ENCODE measurements around the gene CCL7. TPM values are rescaled to one million over a fixed set of nuclear protein-coding genes. Genes with fewer than 3 reads are reported as not detected.
A peak's percentile ranks its signal among the peaks of the same experiment; 100 is the strongest.

Gene CCL7
- total RNA-seq, 4 donors from 2014 or later, result not detected

DNA sequence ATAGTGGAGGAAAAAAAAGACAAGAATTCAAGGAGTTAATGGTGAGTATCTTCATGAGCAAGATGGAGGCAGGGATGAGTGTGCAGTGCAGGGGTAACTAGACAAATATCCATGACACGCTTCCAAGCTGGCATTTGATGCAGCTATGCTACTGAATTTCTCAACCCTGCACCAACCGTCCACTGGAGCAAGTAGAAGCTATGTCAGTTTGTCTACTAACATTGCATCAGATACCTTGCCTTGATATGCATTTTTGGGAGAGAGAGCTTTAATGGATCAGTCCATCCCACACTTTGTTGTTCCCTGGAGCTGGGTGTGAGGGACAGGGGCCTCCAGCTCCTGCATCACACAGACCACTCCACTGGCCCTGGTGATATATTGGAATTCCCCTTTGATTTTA is 32.0 kb downstream of the CCL7 start:
- Histone ChIP-seq H3K9me3 (no peaks in the 10 kb centered on the region), H3K27me3 (no peaks in the 10 kb centered on the region), H3K36me3 (no peaks in the 10 kb centered on the region), H3K4me1 (peaks cover 0 to 17% (median 7%) of the 10 kb centered on the region in 4 donors), H3K27ac (peak overlapping the region in 1 of 4 donors; percentile 65), H3K4me3 (no peak overlapping the region)
- WGBS, 2 donors (ENCODE audit: low coverage in 1 of 2), result 70 to 94% methylated on average over 2 of the region's 2 CpGs
- intact Hi-C loops (cut with DNase I; ENCODE audit: low total_unique reads) (loop anchor here (10.0 kb wide), 1 partner anchor 97 kb away; no protein-coding TSS in a partner anchor), in situ Hi-C loops (cut with MboI; ENCODE audit: low pct_ligation_motif_present in 1 of 4, low pct_unique_long_range_greater_than_20kb in 1 of 4, low sequenced_read_pairs in 3 of 4) (no loop called here)
- no peak for DNase-seq
- no peak for TF ChIP-seq EP300 (IDR thresholded peaks at IDR 0.05; ENCODE audit: low read depth)
- no peak for TF ChIP-seq POLR2AphosphoS5 (IDR thresholded peaks at IDR 0.05)
- TF ChIP-seq, protein P1, sequence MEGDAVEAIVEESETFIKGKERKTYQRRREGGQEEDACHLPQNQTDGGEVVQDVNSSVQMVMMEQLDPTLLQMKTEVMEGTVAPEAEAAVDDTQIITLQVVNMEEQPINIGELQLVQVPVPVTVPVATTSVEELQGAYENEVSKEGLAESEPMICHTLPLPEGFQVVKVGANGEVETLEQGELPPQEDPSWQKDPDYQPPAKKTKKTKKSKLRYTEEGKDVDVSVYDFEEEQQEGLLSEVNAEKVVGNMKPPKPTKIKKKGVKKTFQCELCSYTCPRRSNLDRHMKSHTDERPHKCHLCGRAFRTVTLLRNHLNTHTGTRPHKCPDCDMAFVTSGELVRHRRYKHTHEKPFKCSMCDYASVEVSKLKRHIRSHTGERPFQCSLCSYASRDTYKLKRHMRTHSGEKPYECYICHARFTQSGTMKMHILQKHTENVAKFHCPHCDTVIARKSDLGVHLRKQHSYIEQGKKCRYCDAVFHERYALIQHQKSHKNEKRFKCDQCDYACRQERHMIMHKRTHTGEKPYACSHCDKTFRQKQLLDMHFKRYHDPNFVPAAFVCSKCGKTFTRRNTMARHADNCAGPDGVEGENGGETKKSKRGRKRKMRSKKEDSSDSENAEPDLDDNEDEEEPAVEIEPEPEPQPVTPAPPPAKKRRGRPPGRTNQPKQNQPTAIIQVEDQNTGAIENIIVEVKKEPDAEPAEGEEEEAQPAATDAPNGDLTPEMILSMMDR (IDR thresholded peaks at IDR 0.05), result no peak
- no peak for TF ChIP-seq POLR2A (IDR thresholded peaks at IDR 0.05)

DNA sequence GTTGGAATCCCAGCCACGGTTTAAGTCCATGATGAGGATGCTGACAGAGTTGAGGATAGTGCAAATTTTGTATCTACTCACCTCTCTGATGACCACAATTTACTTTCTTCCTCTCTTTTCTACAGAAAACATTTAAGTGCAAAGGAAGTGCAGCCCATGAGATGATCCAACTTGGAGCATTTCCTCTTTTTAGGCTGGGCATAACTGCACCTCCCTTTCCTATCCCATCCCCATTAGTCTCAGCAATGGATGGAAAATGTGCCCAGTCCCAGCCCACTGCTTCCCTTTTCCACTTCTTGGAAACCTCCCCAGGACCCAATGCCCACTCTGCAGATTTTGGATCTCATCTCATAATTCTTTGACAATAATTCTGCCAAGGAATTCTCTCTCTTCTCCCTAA is 32.6 kb downstream of the CCL7 start:
- 82 to 88% methylated on average over 1 of the region's 1 CpG for WGBS, 2 donors (ENCODE audit: low coverage in 1 of 2)
- in situ Hi-C loops (cut with MboI; ENCODE audit: low pct_ligation_motif_present in 1 of 4, low pct_unique_long_range_greater_than_20kb in 1 of 4, low sequenced_read_pairs in 3 of 4), result no loop called here
- intact Hi-C loops (cut with DNase I; ENCODE audit: low total_unique reads), result loop anchor here (10.0 kb wide), 1 partner anchor 98 kb away; no protein-coding TSS in a partner anchor

DNA sequence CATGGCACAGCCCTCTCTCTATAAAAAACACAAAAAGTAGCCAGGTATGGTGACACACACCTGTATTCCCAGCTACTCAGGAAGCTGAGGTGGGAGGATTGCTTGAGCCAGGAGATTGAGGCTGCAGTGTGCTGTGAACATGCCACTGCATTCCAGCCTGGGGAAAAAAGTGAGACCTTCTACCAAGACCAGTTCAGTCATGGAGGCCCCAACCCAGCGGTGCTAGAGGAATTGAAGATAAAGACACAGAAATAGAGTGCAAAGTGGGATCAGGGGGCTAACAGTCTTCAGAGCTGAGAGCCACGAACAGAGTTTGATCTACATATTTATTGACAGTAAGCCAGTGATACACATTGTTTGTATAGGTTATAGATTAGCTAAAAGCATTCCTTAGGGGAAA is 33.6 kb downstream of the CCL7 start:
- Histone ChIP-seq H3K27ac (no peak overlapping the region), H3K27me3 (no peaks in the 10 kb centered on the region), H3K4me1 (peaks cover 0 to 23% (median 7%) of the 10 kb centered on the region in 4 donors), H3K36me3 (no peaks in the 10 kb centered on the region), H3K9me3 (no peaks in the 10 kb centered on the region), H3K4me3 (no peak overlapping the region)
- DNase-seq, result no peak
- WGBS, 2 donors (ENCODE audit: low coverage in 1 of 2), result 63 to 76% methylated on average over 2 of the region's 2 CpGs
- in situ Hi-C loops (cut with MboI; ENCODE audit: low pct_ligation_motif_present in 1 of 4, low pct_unique_long_range_greater_than_20kb in 1 of 4, low sequenced_read_pairs in 3 of 4) (no loop called here), intact Hi-C loops (cut with DNase I; ENCODE audit: low total_unique reads) (loop anchor here (10.0 kb wide), 1 partner anchor 99 kb away; no protein-coding TSS in a partner anchor)
- TF ChIP-seq POLR2AphosphoS5 (IDR thresholded peaks at IDR 0.05) (no peak), POLR2A (IDR thresholded peaks at IDR 0.05) (no peak)
- TF ChIP-seq, protein P1 (IDR thresholded peaks at IDR 0.05), result no peak

More for the DNA sequence above, 32.6 kb downstream of the CCL7 start:
- TF ChIP-seq, protein P1 (IDR thresholded peaks at IDR 0.05), result no peak
- TF ChIP-seq EP300 (IDR thresholded peaks at IDR 0.05; ENCODE audit: low read depth), result no peak
- TF ChIP-seq POLR2A (IDR thresholded peaks at IDR 0.05), result no peak
- TF ChIP-seq POLR2AphosphoS5 (IDR thresholded peaks at IDR 0.05), result no peak
- Histone ChIP-seq H3K4me1 (peaks cover 0 to 22% (median 7%) of the 10 kb centered on the region in 4 donors), H3K4me3 (no peak overlapping the region), H3K9me3 (no peaks in the 10 kb centered on the region), H3K27ac (no peak overlapping the region), H3K36me3 (no peaks in the 10 kb centered on the region), H3K27me3 (no peaks in the 10 kb centered on the region)
- no peak for DNase-seq

DNA sequence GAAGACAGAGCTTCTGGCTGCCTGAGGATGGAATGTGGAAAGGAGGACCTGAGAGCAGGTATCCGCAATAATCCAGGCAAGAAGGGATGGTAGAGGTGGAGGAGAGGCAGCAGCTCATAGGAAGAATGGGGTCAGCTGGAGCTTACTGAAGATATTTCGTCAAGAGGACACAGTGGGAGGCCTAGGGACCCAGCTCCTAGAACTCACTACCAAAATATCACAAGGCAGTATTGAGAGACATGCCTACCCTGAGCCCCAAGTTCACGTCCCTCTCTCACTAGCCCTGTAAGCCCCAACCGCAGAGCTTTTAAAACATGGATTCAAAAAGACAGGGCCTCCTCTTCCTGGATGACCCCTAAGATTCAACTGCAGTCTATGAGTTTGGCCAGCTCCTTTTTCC is 35.0 kb downstream of the CCL7 start:
- in situ Hi-C loops (cut with MboI; ENCODE audit: low pct_ligation_motif_present in 1 of 4, low pct_unique_long_range_greater_than_20kb in 1 of 4, low sequenced_read_pairs in 3 of 4) (no loop called here), intact Hi-C loops (cut with DNase I; ENCODE audit: low total_unique reads) (loop anchor here (10.0 kb wide), 1 partner anchor 100 kb away; no protein-coding TSS in a partner anchor)
- Histone ChIP-seq H3K36me3 (no peaks in the 10 kb centered on the region), H3K4me3 (no peak overlapping the region), H3K4me1 (peaks cover 0 to 23% (median 5%) of the 10 kb centered on the region in 4 donors), H3K27ac (no peak overlapping the region), H3K9me3 (no peaks in the 10 kb centered on the region), H3K27me3 (no peaks in the 10 kb centered on the region)
- TF ChIP-seq EP300 (IDR thresholded peaks at IDR 0.05; ENCODE audit: low read depth), result no peak
- no peak for TF ChIP-seq POLR2AphosphoS5 (IDR thresholded peaks at IDR 0.05)
- no peak for TF ChIP-seq POLR2A (IDR thresholded peaks at IDR 0.05)
- TF ChIP-seq, protein P1 (IDR thresholded peaks at IDR 0.05), result no peak
- WGBS, 2 donors (ENCODE audit: low coverage in 1 of 2), result 89 to 100% methylated on average over 1 to 4 of the region's 4 CpGs
- no peak for DNase-seq

All from transverse colon (tissue), 4 donors.